WTC11 (cell line): Measurements from ENCODE around the gene ANO3.

Experiments used
- CREB1 ChIP-seq: sonication (generic); formaldehyde crosslinking; IDR thresholded peaks from 2 replicates; pipeline ENCODE4 v1.8.0; 2023; ENCODE audit warnings: mild to moderate bottlenecking, missing genetic modification reagents
- CTCF ChIP-seq: fragments of 200-600 bp; IDR thresholded peaks from 2 replicates; pipeline ENCODE4 v1.8.0; 2022; ENCODE audit warnings: antibody characterized with exemption
- MAX ChIP-seq: sonication (generic); formaldehyde crosslinking; IDR thresholded peaks from 2 replicates; pipeline ENCODE4 v1.8.0; 2022; ENCODE audit warnings: mild to moderate bottlenecking, missing genetic modification reagents
- NR2C2 ChIP-seq: sonication (generic); formaldehyde crosslinking; IDR thresholded peaks from 2 replicates; pipeline ENCODE4 v1.8.0; 2022; ENCODE audit warnings: mild to moderate bottlenecking, missing genetic modification reagents
- NR3C1 ChIP-seq: sonication (generic); formaldehyde crosslinking; conservative IDR thresholded peaks from 2 replicates; pipeline ENCODE4 v1.8.1; 2023; ENCODE audit warnings: low read depth, mild to moderate bottlenecking, missing genetic modification reagents
- SP1 ChIP-seq: sonication (generic); formaldehyde crosslinking; conservative IDR thresholded peaks from 2 replicates; pipeline ENCODE4 v1.8.1; 2022; ENCODE audit warnings: missing genetic modification reagents
- USF1 ChIP-seq: sonication (generic); formaldehyde crosslinking; IDR thresholded peaks from 2 replicates; pipeline ENCODE4 v1.8.0; 2022; ENCODE audit warnings: mild to moderate bottlenecking, missing genetic modification reagents
- USF2 ChIP-seq: sonication (generic); formaldehyde crosslinking; IDR thresholded peaks from 2 replicates; pipeline ENCODE4 v1.8.1; 2023; ENCODE audit warnings: mild to moderate bottlenecking, missing genetic modification reagents, moderate library complexity
- ZNF416 ChIP-seq: fragments of 250-450 bp; sonication (Bioruptor Pico); IDR thresholded peaks from 2 replicates; pipeline ENCODE4 v1.9.0; 2021; ENCODE audit warnings: mild to moderate bottlenecking, inconsistent platforms

GRCh38 chr11:26323837-26324236 lies 8.1 kb upstream of the ANO3 start:
- no peak for TF ChIP-seq NR3C1 (CRISPR knock-in tag)
- TF ChIP-seq CREB1 (CRISPR knock-in tag) = no peak
- TF ChIP-seq CTCF = no peak
- no peak for TF ChIP-seq ZNF416 (CRISPR knock-in tag)
- no peak for TF ChIP-seq SP1
- no peak for TF ChIP-seq USF2 (CRISPR knock-in tag)
- TF ChIP-seq MAX (CRISPR knock-in tag) = no peak
- no peak for TF ChIP-seq USF1 (CRISPR knock-in tag)
- TF ChIP-seq NR2C2 = no peak
